Measurements from ENCODE around the gene NLGN4Y.

GRCh38 chrY:14818452-14818851, 294.1 kb downstream of the NLGN4Y start:
- TF ChIP-seq, protein P1, sequence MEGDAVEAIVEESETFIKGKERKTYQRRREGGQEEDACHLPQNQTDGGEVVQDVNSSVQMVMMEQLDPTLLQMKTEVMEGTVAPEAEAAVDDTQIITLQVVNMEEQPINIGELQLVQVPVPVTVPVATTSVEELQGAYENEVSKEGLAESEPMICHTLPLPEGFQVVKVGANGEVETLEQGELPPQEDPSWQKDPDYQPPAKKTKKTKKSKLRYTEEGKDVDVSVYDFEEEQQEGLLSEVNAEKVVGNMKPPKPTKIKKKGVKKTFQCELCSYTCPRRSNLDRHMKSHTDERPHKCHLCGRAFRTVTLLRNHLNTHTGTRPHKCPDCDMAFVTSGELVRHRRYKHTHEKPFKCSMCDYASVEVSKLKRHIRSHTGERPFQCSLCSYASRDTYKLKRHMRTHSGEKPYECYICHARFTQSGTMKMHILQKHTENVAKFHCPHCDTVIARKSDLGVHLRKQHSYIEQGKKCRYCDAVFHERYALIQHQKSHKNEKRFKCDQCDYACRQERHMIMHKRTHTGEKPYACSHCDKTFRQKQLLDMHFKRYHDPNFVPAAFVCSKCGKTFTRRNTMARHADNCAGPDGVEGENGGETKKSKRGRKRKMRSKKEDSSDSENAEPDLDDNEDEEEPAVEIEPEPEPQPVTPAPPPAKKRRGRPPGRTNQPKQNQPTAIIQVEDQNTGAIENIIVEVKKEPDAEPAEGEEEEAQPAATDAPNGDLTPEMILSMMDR (IDR thresholded peaks at IDR 0.05): no peak
- no peak for TF ChIP-seq POLR2AphosphoS5 (IDR thresholded peaks at IDR 0.05)
- TF ChIP-seq POLR2A (IDR thresholded peaks at IDR 0.05): no peak
- TF ChIP-seq EP300 (IDR thresholded peaks at IDR 0.05): no peak
